GM18508 (cell line): ENCODE measurements around the gene PLA2G7.
"Not testable (repeated sequence)": the region's sequence is repeated elsewhere in the genome, so short reads cannot be mapped to it uniquely, and the experiment has no call there.

Source experiments
- ATAC-seq: cut with Tn5 transposase; IDR thresholded peaks from one replicate; pipeline ENCODE4 v1.9.1; 2021; ENCODE audit warnings: moderate number of reproducible peaks; ENCODE audit not compliant: insufficient read depth, unreplicated experiment

Gene PLA2G7

GRCh38 chr6:46749731-46750130, 14.6 kb upstream of the PLA2G7 start:
- no peak for ATAC-seq

GRCh38 chr6:46748940-46749503, 13.8 kb upstream of the PLA2G7 start:
- no peak for ATAC-seq

GRCh38 chr6:46746696-46747095, 11.5 kb upstream of the PLA2G7 start, which contains the start of gene ANKRD66:
Gene ANKRD66, plus strand, starts transcription at chr6:46746933. Its CDS starts 5,016 bp downstream, at chr6:46751949.
- ATAC-seq, result no peak

GRCh38 chr6:46745973-46746372, 10.8 kb upstream of the PLA2G7 start:
- no peak for ATAC-seq

- not testable (repeated sequence) for ATAC-seq
Observed at GRCh38 chr6:46744159-46744725, 9.1 kb upstream of the PLA2G7 start.

GRCh38 chr6:46743425-46744158, 8.4 kb upstream of the PLA2G7 start:
- ATAC-seq, result no peak

GRCh38 chr6:46741910-46742309, 6.7 kb upstream of the PLA2G7 start:
- ATAC-seq, result no peak

GRCh38 chr6:46741482-46741881, 6.3 kb upstream of the PLA2G7 start:
- ATAC-seq, result no peak

GRCh38 chr6:46736906-46737305, 1.7 kb upstream of the PLA2G7 start:
- no peak for ATAC-seq

- ATAC-seq, result no peak
Observed at GRCh38 chr6:46735720-46736031, 501 bp upstream of the PLA2G7 start.

GRCh38 chr6:46733341-46733801, 1.8 kb downstream of the PLA2G7 start:
- ATAC-seq, result no peak

GRCh38 chr6:46730921-46731461, 4.2 kb downstream of the PLA2G7 start:
- ATAC-seq, result no peak

- ATAC-seq, result no peak
Observed at GRCh38 chr6:46729787-46730326, 5.3 kb downstream of the PLA2G7 start.

- ATAC-seq, result no peak
Observed at GRCh38 chr6:46720401-46720800, 14.8 kb downstream of the PLA2G7 start.

- ATAC-seq, result no peak
Observed at GRCh38 chr6:46719099-46719498, 16.1 kb downstream of the PLA2G7 start.

- ATAC-seq, result no peak
Observed at GRCh38 chr6:46715141-46715540, 20.0 kb downstream of the PLA2G7 start.

- no peak for ATAC-seq
Observed at GRCh38 chr6:46711491-46711890, 23.7 kb downstream of the PLA2G7 start.

- no peak for ATAC-seq
Observed at GRCh38 chr6:46706464-46706863, 28.7 kb downstream of the PLA2G7 start.

GRCh38 chr6:46704562-46704961, 30.6 kb downstream of the PLA2G7 start:
- ATAC-seq, result no peak

GRCh38 chr6:46699970-46700369, 35.2 kb downstream of the PLA2G7 start:
- ATAC-seq, result no peak

- ATAC-seq, result no peak
Observed at GRCh38 chr6:46690911-46691451, 44.2 kb downstream of the PLA2G7 start.
